Testis (tissue), 3 donors: ENCODE data around the gene SAMD4A. TPM values are rescaled to one million over a fixed set of nuclear protein-coding genes. Genes with fewer than 3 reads are reported as not detected.

ENCODE experiments used
- DNase-seq: peaks from one replicate; pipeline ENCODE4 v3.0.0-alpha.2; 2019
- H3K27ac ChIP-seq, 2 donors: fragments of 200-600 bp; sonication (generic); one replicate each; pipeline ENCODE4 v1.5.1; 2019
- H3K27me3 ChIP-seq: fragments of 200-600 bp; sonication (generic); one replicate; pipeline ENCODE4 v1.5.1; 2019
- H3K36me3 ChIP-seq: fragments of 200-600 bp; sonication (generic); one replicate; pipeline ENCODE4 v1.5.1; 2017; ENCODE audit warnings: low read depth; ENCODE audit errors: missing control alignments
- H3K4me1 ChIP-seq: fragments of 200-600 bp; sonication (generic); one replicate; pipeline ENCODE4 v1.5.1; 2019
- H3K4me3 ChIP-seq, 2 donors: fragments of 200-600 bp; sonication (generic); one replicate each; pipeline ENCODE4 v1.5.1; 2017 to 2019
- H3K9me3 ChIP-seq: fragments of 200-600 bp; sonication (generic); one replicate; pipeline ENCODE4 v1.5.1; 2017
- CTCF ChIP-seq, 3 experiments: fragments of 450-650 bp in 2 of 3; fragments of 200-600 bp in 1 of 3; sonication (generic) in 1 of 3; IDR thresholded peaks; one replicate each; pipeline ENCODE4 v1.5.1; 2016 to 2019; ENCODE audit warnings: antibody characterized with exemption in 3 of 3, mild to moderate bottlenecking in 2 of 3, moderate library complexity in 1 of 3
- POLR2A ChIP-seq: fragments of 450-650 bp; IDR thresholded peaks from one replicate; pipeline ENCODE4 v1.6.1; 2017; ENCODE audit warnings: antibody characterized with exemption, mild to moderate bottlenecking, moderate library complexity
- WGBS, 2 donors: methylation state at CpG; one replicate each; pipeline ENCODE4 v1.1.5; 2018; 5-methylcytosine and 5-hydroxymethylcytosine counted together
- intact Hi-C: fragments of 100-400 bp; cut with DNase I; formaldehyde crosslinking; loops from one replicate; pipeline ENCODE4 v1.15.1; 2023; ENCODE audit warnings: low total_unique reads
- polyA plus RNA-seq: library from polyadenylated mRNA; stranded (reverse); fragments of 350-450 nt; fragmentation: Illumina TruSeq; extraction: RNeasy Lipid Tissue Mini Kit (QIAGEN cat#74804); gene quantifications from one replicate; pipeline ENCODE4 v1.2.3, GENCODE V29; 2014; ENCODE audit warnings: low read depth, low replicate concordance; ENCODE audit not compliant: insufficient read depth
- total RNA-seq, 2 donors: library from RNA; depleted of rRNA; stranded (reverse); fragments of >200 nt; gene quantifications; one replicate each; pipeline ENCODE4 v1.2.3, GENCODE V29; 2016

The SAMD4A gene
- total and polyA plus RNA-seq, 3 donors from 2014 or later = 103 to 369 (median 259) TPM

DNA sequence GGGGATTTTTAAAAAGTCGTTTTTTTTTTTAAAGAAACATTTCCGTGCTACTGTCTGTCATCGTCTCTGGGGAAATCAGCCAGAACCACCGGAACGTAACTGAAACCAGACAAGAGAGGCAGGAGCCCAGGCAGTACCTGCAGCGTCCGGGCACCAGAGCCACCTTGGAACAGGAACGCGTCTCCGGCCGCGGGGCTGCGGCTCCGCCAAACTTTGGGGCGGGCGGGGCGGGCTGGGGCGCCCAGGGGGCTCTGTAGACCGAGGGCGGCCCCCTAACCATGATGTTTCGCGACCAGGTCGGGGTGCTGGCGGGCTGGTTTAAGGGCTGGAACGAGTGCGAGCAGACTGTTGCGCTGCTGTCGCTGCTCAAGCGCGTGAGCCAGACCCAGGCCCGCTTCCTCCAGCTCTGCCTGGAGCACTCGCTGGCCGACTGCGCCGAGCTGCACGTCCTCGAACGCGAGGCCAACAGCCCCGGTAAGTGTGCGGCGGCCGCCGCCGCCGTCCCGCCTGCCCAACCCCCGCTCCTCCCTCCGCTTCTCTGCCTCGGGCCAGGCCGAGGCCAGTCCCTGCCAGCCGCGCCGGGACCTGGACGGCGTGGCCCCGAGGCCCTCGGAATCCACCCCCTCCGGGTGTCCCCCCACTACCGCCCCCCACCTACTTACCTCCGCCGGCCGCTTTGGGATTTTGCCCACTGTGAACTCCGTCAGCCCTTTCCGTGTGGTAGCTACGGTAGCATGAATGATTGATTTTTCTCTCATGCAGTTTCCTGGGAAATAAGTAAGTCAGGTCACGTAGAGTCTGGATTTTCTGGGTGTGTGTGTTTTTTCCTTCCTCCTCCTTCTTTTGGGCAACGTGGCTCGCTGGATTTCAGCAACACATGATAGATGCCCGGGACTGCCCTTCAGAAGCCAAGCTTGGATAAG lies 972 bp downstream of the SAMD4A start:
- no peak for TF ChIP-seq POLR2A
- TF ChIP-seq CTCF (IDR thresholded peaks at IDR 0.05) = no peak
- intact Hi-C loops = loop anchor here (5.0 kb wide), 2 partner anchors 124 to 204 kb away; no protein-coding TSS in a partner anchor

GRCh38 chr14:54568821-54569595 lies 2.1 kb downstream of the SAMD4A start:
- H3K9me3 ChIP-seq = no peaks in the 10 kb centered on the region
- TF ChIP-seq POLR2A (no peak), CTCF (IDR thresholded peaks at IDR 0.05) (no peak)
- no peak overlapping the region for H3K27ac ChIP-seq
- H3K27me3 ChIP-seq = no peaks in the 10 kb centered on the region
- intact Hi-C loops = loop anchor here (5.0 kb wide), 2 partner anchors 123 to 203 kb away; no protein-coding TSS in a partner anchor
- H3K4me1 ChIP-seq = peaks cover 5% of the 10 kb centered on the region
- H3K36me3 ChIP-seq = no peaks in the 10 kb centered on the region
- no peak overlapping the region for H3K4me3 ChIP-seq
- DNase-seq = no peak
- WGBS, 2 donors = 43 to 70% methylated on average over 13 of the region's 13 CpGs

More for the DNA sequence above, 972 bp downstream of the SAMD4A start:
- peak overlapping the region; percentile 81 to 98 for H3K27ac ChIP-seq
- 0 to 1% methylated on average over 28 to 54 of the region's 70 CpGs for WGBS, 2 donors
- H3K27me3 ChIP-seq = no peaks in the 10 kb centered on the region
- H3K9me3 ChIP-seq = no peaks in the 10 kb centered on the region
- H3K4me3 ChIP-seq = peak overlapping the region; percentile 73 to 82
- peaks cover 5% of the 10 kb centered on the region for H3K4me1 ChIP-seq
- peak; percentile 51 for DNase-seq
- H3K36me3 ChIP-seq = no peaks in the 10 kb centered on the region

GRCh38 chr14:54570047-54570446 lies 3.1 kb downstream of the SAMD4A start:
- 76% methylated on average over 5 of the region's 5 CpGs for WGBS, 2 donors
- Histone ChIP-seq H3K36me3 (no peaks in the 10 kb centered on the region), H3K4me1 (no peaks in the 10 kb centered on the region), H3K27me3 (no peaks in the 10 kb centered on the region), H3K27ac (no peak overlapping the region), H3K4me3 (no peak overlapping the region), H3K9me3 (no peaks in the 10 kb centered on the region)
- intact Hi-C loops = no loop called here
- DNase-seq = no peak
- TF ChIP-seq POLR2A (no peak), CTCF (IDR thresholded peaks at IDR 0.05) (no peak)

DNA sequence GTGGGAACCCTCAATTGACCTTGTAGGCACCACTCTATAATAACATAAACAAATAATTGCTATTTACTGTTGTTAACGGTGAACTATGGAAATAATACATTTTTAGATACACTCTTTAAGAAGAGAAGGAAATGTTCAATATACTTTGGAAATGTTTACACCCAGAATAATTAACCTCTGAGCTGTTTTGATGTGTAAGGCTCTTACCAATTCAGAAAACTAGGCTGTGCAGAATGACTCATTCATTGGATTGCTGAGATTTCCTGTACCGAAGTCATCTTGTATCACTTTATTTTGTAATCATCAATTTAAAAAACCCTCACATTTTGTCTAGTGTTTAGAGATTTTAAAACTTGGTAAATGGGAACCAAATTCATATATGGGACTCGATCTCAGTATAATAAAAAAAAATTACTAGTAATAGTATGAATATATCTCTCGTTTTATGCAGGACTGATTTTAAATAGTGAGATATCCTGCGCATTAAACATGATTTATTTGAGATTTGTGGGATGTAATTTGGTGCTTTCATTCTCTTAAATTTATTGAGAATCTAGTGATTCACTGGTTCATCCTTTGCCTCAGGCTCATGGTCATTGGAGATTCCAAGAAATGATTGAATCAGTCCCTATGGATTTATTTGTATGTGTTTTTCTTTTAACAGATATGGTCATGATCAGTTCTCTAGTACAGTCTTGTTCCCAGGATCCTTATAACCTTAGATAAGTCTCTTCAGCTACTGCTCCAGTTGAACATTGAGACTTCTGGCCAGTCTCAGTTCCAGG lies 3.9 kb downstream of the SAMD4A start:
- no peak for TF ChIP-seq CTCF (IDR thresholded peaks at IDR 0.05)
- no peak for TF ChIP-seq POLR2A
- intact Hi-C loops = no loop called here
- DNase-seq = no peak
- no peak overlapping the region for H3K4me3 ChIP-seq
- WGBS, 2 donors = 82 to 89% methylated on average over 5 of the region's 5 CpGs
- H3K9me3 ChIP-seq = no peaks in the 10 kb centered on the region
- no peaks in the 10 kb centered on the region for H3K36me3 ChIP-seq
- H3K4me1 ChIP-seq = no peaks in the 10 kb centered on the region
- H3K27me3 ChIP-seq = no peaks in the 10 kb centered on the region
- H3K27ac ChIP-seq = no peak overlapping the region
